Globus pallidus (tissue), 1 donor: ENCODE data around the gene EML1.

Experiments
- DNase-seq: peaks from one replicate; pipeline ENCODE4 v3.0.0-alpha.2; 2015; ENCODE audit warnings: low spot score

Gene EML1

GRCh38 chr14:99990268-99991170, 197.3 kb downstream of the EML1 start:
- no peak for DNase-seq

- DNase-seq, result no peak
Measured at GRCh38 chr14:99991331-99991730, 198.1 kb downstream of the EML1 start.
